HepG2 (cell line): Measurements from ENCODE around the gene HDAC5. TPM values are rescaled to one million over a fixed set of nuclear protein-coding genes. Genes with fewer than 3 reads are reported as not detected.

ENCODE experiments used
- CAMTA2 ChIP-seq: sonication (generic); formaldehyde crosslinking; IDR thresholded peaks from 2 replicates; pipeline ENCODE4 v1.4.0; 2020; ENCODE audit warnings: mild to moderate bottlenecking, missing genetic modification reagents, borderline replicate concordance
- EP300 ChIP-seq, 3 experiments: sonication (generic) in 1 of 3; formaldehyde crosslinking in 1 of 3; IDR thresholded peaks; 2 replicates each; pipeline versions ENCODE4 v1.5.1 to v1.6.1; 2011 to 2020; ENCODE audit warnings: low read depth in 2 of 3, low read length in 2 of 3, borderline replicate concordance in 1 of 3, improper control_type of control experiment in 1 of 3, mild to moderate bottlenecking in 1 of 3, missing genetic modification reagents in 1 of 3, moderate library complexity in 1 of 3
- ETV5 ChIP-seq: IDR thresholded peaks from 2 replicates; pipeline ENCODE4 v1.6.1; 2018; ENCODE audit warnings: missing biosample characterization, missing genetic modification reagents, inconsistent platforms, borderline replicate concordance
- GATAD2A ChIP-seq: IDR thresholded peaks from 2 replicates; pipeline ENCODE4 v1.6.1; 2016
- GZF1 ChIP-seq: sonication (generic); formaldehyde crosslinking; IDR thresholded peaks from 2 replicates; pipeline ENCODE4 v1.5.1; 2020; ENCODE audit warnings: mild to moderate bottlenecking, missing genetic modification reagents
- HMG20A ChIP-seq: IDR thresholded peaks from 2 replicates; pipeline ENCODE4 v1.6.1; 2016; ENCODE audit warnings: borderline replicate concordance
- PAXIP1 ChIP-seq: sonication (generic); formaldehyde crosslinking; conservative IDR thresholded peaks from 2 replicates; pipeline ENCODE4 v1.4.0; 2020; ENCODE audit warnings: mild to moderate bottlenecking, missing genetic modification reagents, moderate library complexity
- RXRB ChIP-seq: IDR thresholded peaks from 2 replicates; pipeline ENCODE4 v1.6.1; 2016; ENCODE audit warnings: borderline replicate concordance, missing genetic modification reagents, missing compliant biosample characterization
- SSRP1 ChIP-seq: IDR thresholded peaks from 2 replicates; pipeline ENCODE4 v1.6.1; 2016; ENCODE audit warnings: control low read depth
- TBX3 ChIP-seq: fragments of 450-650 bp; IDR thresholded peaks from 2 replicates; pipeline ENCODE4 v1.6.1; 2017; ENCODE audit warnings: antibody characterized with exemption, mild to moderate bottlenecking, inconsistent platforms, borderline replicate concordance
- ZKSCAN1 ChIP-seq: fragments of 150-350 bp; IDR thresholded peaks from 2 replicates; pipeline ENCODE4 v1.6.1; 2014; ENCODE audit warnings: low read length
- ZMYM3 ChIP-seq: sonication (generic); formaldehyde crosslinking; IDR thresholded peaks from 2 replicates; pipeline ENCODE4 v1.5.1; 2020; ENCODE audit warnings: mild to moderate bottlenecking, missing genetic modification reagents
- ZNF121 ChIP-seq: sonication (generic); formaldehyde crosslinking; IDR thresholded peaks from 2 replicates; pipeline ENCODE4 v1.5.0; 2020; ENCODE audit warnings: mild to moderate bottlenecking, missing genetic modification reagents
- ZNF292 ChIP-seq: sonication (generic); formaldehyde crosslinking; IDR thresholded peaks from 2 replicates; pipeline ENCODE4 v1.8.1; 2022; ENCODE audit warnings: mild to moderate bottlenecking, low read depth, missing genetic modification reagents, borderline replicate concordance
- ZNF460 ChIP-seq: sonication (generic); formaldehyde crosslinking; IDR thresholded peaks from 2 replicates; pipeline ENCODE4 v1.5.1; 2020; ENCODE audit warnings: missing genetic modification reagents, mild to moderate bottlenecking, borderline replicate concordance
- ZNF605 ChIP-seq: sonication (generic); formaldehyde crosslinking; IDR thresholded peaks from 2 replicates; pipeline ENCODE4 v1.8.0; 2022; ENCODE audit warnings: mild to moderate bottlenecking, missing genetic modification reagents
- ZNF704 ChIP-seq: sonication (generic); formaldehyde crosslinking; IDR thresholded peaks from 2 replicates; pipeline ENCODE4 v1.8.1; 2023; ENCODE audit warnings: mild to moderate bottlenecking, inconsistent platforms, moderate library complexity, missing genetic modification reagents, borderline replicate concordance
- polyA plus RNA-seq, 8 experiments: library from polyadenylated mRNA; depleted of rRNA in 3 of 8; stranded (reverse) in 7 of 8; unstranded in 1 of 8; fragments of >200 nt; fragmentation: Illumina TruSeq in 4 of 8; extraction: Trizol in 4 of 8; gene quantifications; 2 replicates each; pipeline versions ENCODE4 v1.2.1 to v1.2.3, GENCODE V29; 2011 to 2016; ENCODE audit warnings: low read depth in 4 of 8, missing spikeins in 1 of 8, mixed read lengths in 1 of 8; ENCODE audit not compliant: insufficient read depth in 1 of 8
- total RNA-seq, 5 experiments: library from RNA; depleted of rRNA; stranded (reverse); fragments of >200 nt; fragmentation: Illumina TruSeq; extraction: Trizol; gene quantifications; 2 replicates each; pipeline ENCODE4 v1.2.3, GENCODE V29; 2016; ENCODE audit warnings: low read depth in 1 of 5
- TF ChIP-seq, protein P1 (sequence below): sonication (generic); formaldehyde crosslinking; IDR thresholded peaks from 2 replicates; pipeline ENCODE4 v1.5.0; 2020; ENCODE audit warnings: mild to moderate bottlenecking, missing genetic modification reagents, borderline replicate concordance
- TF ChIP-seq, protein P2 (sequence below): sonication (generic); formaldehyde crosslinking; IDR thresholded peaks from 2 replicates; pipeline ENCODE4 v1.5.0; 2020; ENCODE audit warnings: missing genetic modification reagents

HDAC5 gene
- total and polyA plus RNA-seq, 2 of the 13 experiments (the other 11 are each of a cell fraction or from before 2014, with no cell fraction given) = 46.4 to 85.4 TPM

DNA sequence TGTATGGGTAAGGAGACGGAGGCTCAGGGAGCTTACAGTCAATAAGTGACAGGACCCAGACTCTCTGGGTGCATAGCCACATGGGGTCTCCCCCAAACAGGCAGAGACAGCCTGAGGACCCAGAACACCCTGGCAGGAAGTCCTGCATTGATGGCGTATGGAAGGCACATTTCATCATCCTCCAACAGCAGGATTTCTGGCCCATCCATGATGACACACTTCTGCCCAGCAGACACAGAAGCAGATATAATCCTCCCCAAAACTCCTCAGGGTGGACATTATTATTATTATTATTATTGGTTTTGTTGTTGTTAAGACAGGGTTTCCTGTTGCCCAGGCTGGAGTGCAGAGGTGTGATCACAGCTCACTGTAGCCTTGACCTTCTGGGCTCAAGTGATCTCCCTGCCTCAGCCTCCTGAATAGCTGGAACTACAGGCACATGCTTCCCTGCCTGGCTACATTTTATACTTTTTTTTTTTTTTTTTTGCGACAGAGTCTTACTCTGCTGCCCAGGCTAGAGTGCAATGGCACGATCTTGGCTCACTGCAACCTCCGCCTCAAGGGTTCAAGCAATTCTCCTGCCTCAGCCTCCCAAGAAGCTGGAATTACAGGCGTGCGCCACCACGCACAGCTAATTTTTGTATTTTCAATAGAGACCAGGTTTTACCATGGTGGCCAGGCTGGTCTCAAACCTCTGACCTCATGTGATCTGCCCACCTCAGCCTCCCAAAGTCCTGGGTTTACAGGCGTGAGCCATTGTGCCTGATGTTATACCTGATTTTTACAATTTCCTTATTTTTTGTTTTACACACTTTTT is 11.5 kb upstream of the HDAC5 start (continued):
- TF ChIP-seq ZNF460 (CRISPR knock-in tag) = peak; percentile 91
- no peak for TF ChIP-seq GZF1
- peak; percentile 48; the same call in 1 of the 2 replicates for TF ChIP-seq ETV5
- 0 out of 2 replicates have a peak, but pooled peaks have one; percentile 10 for TF ChIP-seq GATAD2A (CRISPR knock-in tag)
- 0 out of 2 replicates have a peak, but pooled peaks have one; percentile 30 for TF ChIP-seq PAXIP1 (CRISPR knock-in tag)
- TF ChIP-seq, protein P1, sequence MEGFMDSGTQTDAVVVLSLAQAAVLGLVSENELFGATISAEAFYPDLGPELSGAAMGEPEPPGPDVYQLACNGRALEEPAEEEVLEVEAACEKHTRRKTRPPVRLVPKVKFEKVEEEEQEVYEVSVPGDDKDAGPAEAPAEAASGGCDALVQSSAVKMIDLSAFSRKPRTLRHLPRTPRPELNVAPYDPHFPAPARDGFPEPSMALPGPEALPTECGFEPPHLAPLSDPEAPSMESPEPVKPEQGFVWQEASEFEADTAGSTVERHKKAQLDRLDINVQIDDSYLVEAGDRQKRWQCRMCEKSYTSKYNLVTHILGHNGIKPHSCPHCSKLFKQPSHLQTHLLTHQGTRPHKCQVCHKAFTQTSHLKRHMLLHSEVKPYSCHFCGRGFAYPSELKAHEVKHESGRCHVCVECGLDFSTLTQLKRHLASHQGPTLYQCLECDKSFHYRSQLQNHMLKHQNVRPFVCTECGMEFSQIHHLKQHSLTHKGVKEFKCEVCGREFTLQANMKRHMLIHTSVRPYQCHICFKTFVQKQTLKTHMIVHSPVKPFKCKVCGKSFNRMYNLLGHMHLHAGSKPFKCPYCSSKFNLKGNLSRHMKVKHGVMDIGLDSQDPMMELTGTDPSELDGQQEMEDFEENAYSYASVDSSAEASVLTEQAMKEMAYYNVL (CRISPR knock-in tag) = peak; percentile 25; the same call in 1 of the 2 replicates
- 0 out of 2 replicates have a peak, but pooled peaks have one; percentile 4 for TF ChIP-seq TBX3
- 0 out of 2 replicates have a peak, but pooled peaks have one; percentile 9 for TF ChIP-seq ZNF605 (CRISPR knock-in tag)
- no peak for TF ChIP-seq RXRB (CRISPR knock-in tag)
- TF ChIP-seq ZKSCAN1 = no peak
- no peak for TF ChIP-seq EP300 (IDR thresholded peaks at IDR 0.05; ENCODE audit: low read depth in 2 of 2, low read length in 2 of 2)
- no peak for TF ChIP-seq EP300 (CRISPR knock-in tag; IDR thresholded peaks at IDR 0.05; ENCODE audit: borderline replicate concordance)
- TF ChIP-seq ZMYM3 = peak; percentile 85
- TF ChIP-seq ZNF292 (CRISPR knock-in tag) = peak; percentile 53
- no peak for TF ChIP-seq SSRP1 (CRISPR knock-in tag)
- TF ChIP-seq ZNF704 (CRISPR knock-in tag) = no peak
- peak; percentile 75 for TF ChIP-seq ZNF121 (CRISPR knock-in tag)
- TF ChIP-seq CAMTA2 (CRISPR knock-in tag) = peak; percentile 68; the same call in 1 of the 2 replicates
- TF ChIP-seq, protein P2, sequence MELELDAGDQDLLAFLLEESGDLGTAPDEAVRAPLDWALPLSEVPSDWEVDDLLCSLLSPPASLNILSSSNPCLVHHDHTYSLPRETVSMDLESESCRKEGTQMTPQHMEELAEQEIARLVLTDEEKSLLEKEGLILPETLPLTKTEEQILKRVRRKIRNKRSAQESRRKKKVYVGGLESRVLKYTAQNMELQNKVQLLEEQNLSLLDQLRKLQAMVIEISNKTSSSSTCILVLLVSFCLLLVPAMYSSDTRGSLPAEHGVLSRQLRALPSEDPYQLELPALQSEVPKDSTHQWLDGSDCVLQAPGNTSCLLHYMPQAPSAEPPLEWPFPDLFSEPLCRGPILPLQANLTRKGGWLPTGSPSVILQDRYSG = no peak
- peak; percentile 47; the same call in 1 of the 2 replicates for TF ChIP-seq HMG20A
